ENCODE data around the gene SNX20.

GRCh38 chr16:50674831-50675230 is 6.3 kb downstream of the SNX20 start:
- TF ChIP-seq, protein P1, sequence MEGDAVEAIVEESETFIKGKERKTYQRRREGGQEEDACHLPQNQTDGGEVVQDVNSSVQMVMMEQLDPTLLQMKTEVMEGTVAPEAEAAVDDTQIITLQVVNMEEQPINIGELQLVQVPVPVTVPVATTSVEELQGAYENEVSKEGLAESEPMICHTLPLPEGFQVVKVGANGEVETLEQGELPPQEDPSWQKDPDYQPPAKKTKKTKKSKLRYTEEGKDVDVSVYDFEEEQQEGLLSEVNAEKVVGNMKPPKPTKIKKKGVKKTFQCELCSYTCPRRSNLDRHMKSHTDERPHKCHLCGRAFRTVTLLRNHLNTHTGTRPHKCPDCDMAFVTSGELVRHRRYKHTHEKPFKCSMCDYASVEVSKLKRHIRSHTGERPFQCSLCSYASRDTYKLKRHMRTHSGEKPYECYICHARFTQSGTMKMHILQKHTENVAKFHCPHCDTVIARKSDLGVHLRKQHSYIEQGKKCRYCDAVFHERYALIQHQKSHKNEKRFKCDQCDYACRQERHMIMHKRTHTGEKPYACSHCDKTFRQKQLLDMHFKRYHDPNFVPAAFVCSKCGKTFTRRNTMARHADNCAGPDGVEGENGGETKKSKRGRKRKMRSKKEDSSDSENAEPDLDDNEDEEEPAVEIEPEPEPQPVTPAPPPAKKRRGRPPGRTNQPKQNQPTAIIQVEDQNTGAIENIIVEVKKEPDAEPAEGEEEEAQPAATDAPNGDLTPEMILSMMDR (IDR thresholded peaks at IDR 0.05 in 8 of 11, conservative IDR thresholded peaks at IDR 0.05 in 3 of 11), result no peak
- no peak for TF ChIP-seq POLR2AphosphoS5 (IDR thresholded peaks at IDR 0.05)
- TF ChIP-seq POLR2A (IDR thresholded peaks at IDR 0.05), result no peak

All from spleen (tissue), 7 donors.